Memory B cell (primary cell): ENCODE results near the gene LDB2.

Source experiments
- ATAC-seq: fragments of 150-1000 bp; cut with Tn5 transposase; 2 replicates; pipeline ENCODE4 v1.10.0; 2021; ENCODE audit warnings: low read depth, mild to moderate bottlenecking, moderate library complexity
- DNase-seq, 2 donors: peaks; one replicate each; pipeline ENCODE4 v3.0.0; 2022; ENCODE audit warnings: low spot score in 2 of 2
- H3K27ac Mint-ChIP-seq: one replicate; pipeline ENCODE4 v1.8.0; 2022; ENCODE audit warnings: mild to moderate bottlenecking, moderate library complexity, mixed read lengths
- H3K27me3 Mint-ChIP-seq: one replicate; pipeline ENCODE4 v1.8.0; 2022; ENCODE audit warnings: mixed read lengths
- H3K36me3 Mint-ChIP-seq: one replicate; pipeline ENCODE4 v1.8.0; 2022; ENCODE audit warnings: mild to moderate bottlenecking, mixed read lengths
- H3K4me1 Mint-ChIP-seq: one replicate; pipeline ENCODE4 v1.8.0; 2022; ENCODE audit warnings: mixed read lengths
- H3K4me3 Mint-ChIP-seq: one replicate; pipeline ENCODE4 v1.8.0; 2022; ENCODE audit warnings: mild to moderate bottlenecking, moderate library complexity, mixed read lengths
- H3K9me3 Mint-ChIP-seq: one replicate; pipeline ENCODE4 v1.8.0; 2022; ENCODE audit warnings: mixed read lengths

Gene LDB2

GRCh38 chr4:16667464-16667863 lies 231.0 kb downstream of the LDB2 start:
- Mint-ChIP-seq H3K36me3 (no peaks in the 10 kb centered on the region), H3K4me3 (no peak overlapping the region), H3K9me3 (peaks cover 1% of the 10 kb centered on the region), H3K27me3 (no peaks in the 10 kb centered on the region), H3K27ac (no peak overlapping the region), H3K4me1 (no peaks in the 10 kb centered on the region)
- no peak for DNase-seq
- no peak for ATAC-seq

GRCh38 chr4:16665942-16666551 lies 232.4 kb downstream of the LDB2 start:
- Mint-ChIP-seq H3K9me3 (peaks cover 1% of the 10 kb centered on the region), H3K4me1 (no peaks in the 10 kb centered on the region), H3K27ac (no peak overlapping the region), H3K27me3 (no peaks in the 10 kb centered on the region), H3K4me3 (no peak overlapping the region), H3K36me3 (no peaks in the 10 kb centered on the region)
- DNase-seq: no peak
- no peak for ATAC-seq

GRCh38 chr4:16663732-16664131 lies 234.7 kb downstream of the LDB2 start:
- Mint-ChIP-seq H3K9me3 (peaks cover 1% of the 10 kb centered on the region), H3K36me3 (no peaks in the 10 kb centered on the region), H3K4me1 (no peaks in the 10 kb centered on the region), H3K27me3 (no peaks in the 10 kb centered on the region), H3K4me3 (no peak overlapping the region), H3K27ac (no peak overlapping the region)
- no peak for ATAC-seq
- no peak for DNase-seq

GRCh38 chr4:16663307-16663706 lies 235.1 kb downstream of the LDB2 start:
- H3K4me3 Mint-ChIP-seq: no peak overlapping the region
- H3K27ac Mint-ChIP-seq: no peak overlapping the region
- no peaks in the 10 kb centered on the region for H3K27me3 Mint-ChIP-seq
- peaks cover 1% of the 10 kb centered on the region for H3K9me3 Mint-ChIP-seq
- H3K36me3 Mint-ChIP-seq: no peaks in the 10 kb centered on the region
- no peaks in the 10 kb centered on the region for H3K4me1 Mint-ChIP-seq
- no peak for DNase-seq
- no peak for ATAC-seq

GRCh38 chr4:16661813-16662212 lies 236.6 kb downstream of the LDB2 start:
- Mint-ChIP-seq H3K36me3 (no peaks in the 10 kb centered on the region), H3K4me3 (no peak overlapping the region), H3K27ac (no peak overlapping the region), H3K9me3 (peaks cover 1% of the 10 kb centered on the region), H3K4me1 (no peaks in the 10 kb centered on the region), H3K27me3 (no peaks in the 10 kb centered on the region)
- ATAC-seq: no peak
- DNase-seq: no peak

GRCh38 chr4:16660656-16661055 lies 237.8 kb downstream of the LDB2 start:
- DNase-seq (no peak), ATAC-seq (no peak)
- Mint-ChIP-seq H3K9me3 (peaks cover 1% of the 10 kb centered on the region), H3K36me3 (no peaks in the 10 kb centered on the region), H3K27me3 (no peaks in the 10 kb centered on the region), H3K4me3 (no peak overlapping the region), H3K27ac (no peak overlapping the region), H3K4me1 (no peaks in the 10 kb centered on the region)

GRCh38 chr4:16659694-16660093 lies 238.8 kb downstream of the LDB2 start:
- H3K27ac Mint-ChIP-seq: no peak overlapping the region
- H3K4me3 Mint-ChIP-seq: no peak overlapping the region
- H3K9me3 Mint-ChIP-seq: peaks cover 3% of the 10 kb centered on the region
- DNase-seq: no peak
- no peaks in the 10 kb centered on the region for H3K4me1 Mint-ChIP-seq
- no peak for ATAC-seq
- no peaks in the 10 kb centered on the region for H3K27me3 Mint-ChIP-seq
- no peaks in the 10 kb centered on the region for H3K36me3 Mint-ChIP-seq

- ATAC-seq (no peak), DNase-seq (no peak)
- Mint-ChIP-seq H3K27me3 (no peaks in the 10 kb centered on the region), H3K4me3 (no peak overlapping the region), H3K4me1 (no peaks in the 10 kb centered on the region), H3K27ac (no peak overlapping the region), H3K9me3 (peaks cover 3% of the 10 kb centered on the region), H3K36me3 (no peaks in the 10 kb centered on the region)
Observed at GRCh38 chr4:16659079-16659478, 239.4 kb downstream of the LDB2 start.

- Mint-ChIP-seq H3K36me3 (no peaks in the 10 kb centered on the region), H3K27me3 (no peaks in the 10 kb centered on the region), H3K9me3 (peaks cover 2% of the 10 kb centered on the region), H3K27ac (no peak overlapping the region), H3K4me1 (no peaks in the 10 kb centered on the region), H3K4me3 (no peak overlapping the region)
- no peak for DNase-seq
- no peak for ATAC-seq
Observed at GRCh38 chr4:16658183-16658582, 240.3 kb downstream of the LDB2 start.

- Mint-ChIP-seq H3K27me3 (no peaks in the 10 kb centered on the region), H3K4me1 (no peaks in the 10 kb centered on the region), H3K36me3 (no peaks in the 10 kb centered on the region), H3K27ac (no peak overlapping the region), H3K4me3 (no peak overlapping the region), H3K9me3 (peaks cover 2% of the 10 kb centered on the region)
- ATAC-seq (no peak), DNase-seq (no peak)
Observed at GRCh38 chr4:16655111-16655510, 243.3 kb downstream of the LDB2 start.

- no peak for DNase-seq
- H3K4me3 Mint-ChIP-seq: no peak overlapping the region
- H3K9me3 Mint-ChIP-seq: peaks cover 2% of the 10 kb centered on the region
- no peaks in the 10 kb centered on the region for H3K4me1 Mint-ChIP-seq
- no peak for ATAC-seq
- H3K36me3 Mint-ChIP-seq: no peaks in the 10 kb centered on the region
- H3K27ac Mint-ChIP-seq: no peak overlapping the region
- H3K27me3 Mint-ChIP-seq: no peaks in the 10 kb centered on the region
Observed at GRCh38 chr4:16652732-16653305, 245.6 kb downstream of the LDB2 start.

GRCh38 chr4:16646459-16646858 lies 252.0 kb downstream of the LDB2 start:
- no peak overlapping the region for H3K27ac Mint-ChIP-seq
- H3K4me3 Mint-ChIP-seq: no peak overlapping the region
- peaks cover 2% of the 10 kb centered on the region for H3K9me3 Mint-ChIP-seq
- no peaks in the 10 kb centered on the region for H3K4me1 Mint-ChIP-seq
- ATAC-seq (no peak), DNase-seq (no peak)
- H3K27me3 Mint-ChIP-seq: no peaks in the 10 kb centered on the region
- no peaks in the 10 kb centered on the region for H3K36me3 Mint-ChIP-seq

GRCh38 chr4:16643893-16644292 lies 254.6 kb downstream of the LDB2 start:
- Mint-ChIP-seq H3K27me3 (no peaks in the 10 kb centered on the region), H3K27ac (no peak overlapping the region), H3K36me3 (no peaks in the 10 kb centered on the region), H3K4me3 (no peak overlapping the region), H3K4me1 (no peaks in the 10 kb centered on the region), H3K9me3 (peaks cover 4% of the 10 kb centered on the region)
- no peak for DNase-seq
- ATAC-seq: no peak

GRCh38 chr4:16642897-16643296 lies 255.5 kb downstream of the LDB2 start:
- no peaks in the 10 kb centered on the region for H3K36me3 Mint-ChIP-seq
- H3K9me3 Mint-ChIP-seq: peaks cover 4% of the 10 kb centered on the region
- no peak overlapping the region for H3K27ac Mint-ChIP-seq
- ATAC-seq: no peak
- H3K27me3 Mint-ChIP-seq: no peaks in the 10 kb centered on the region
- H3K4me3 Mint-ChIP-seq: no peak overlapping the region
- no peaks in the 10 kb centered on the region for H3K4me1 Mint-ChIP-seq
- no peak for DNase-seq

GRCh38 chr4:16641971-16642370 lies 256.5 kb downstream of the LDB2 start:
- ATAC-seq (no peak), DNase-seq (no peak)
- no peak overlapping the region for H3K4me3 Mint-ChIP-seq
- no peaks in the 10 kb centered on the region for H3K27me3 Mint-ChIP-seq
- H3K36me3 Mint-ChIP-seq: no peaks in the 10 kb centered on the region
- H3K9me3 Mint-ChIP-seq: peaks cover 4% of the 10 kb centered on the region
- H3K4me1 Mint-ChIP-seq: no peaks in the 10 kb centered on the region
- H3K27ac Mint-ChIP-seq: no peak overlapping the region
